H1 (cell line): ENCODE data around the gene HINT3. TPM values are rescaled to one million over a fixed set of nuclear protein-coding genes. Genes with fewer than 3 reads are reported as not detected.

Source experiments
- CTCF ChIA-PET: fragments of 300-600 bp; sonication (Branson Sonifier 250); formaldehyde crosslinking; loops from one replicate; lab custom pipeline; 2021; ENCODE audit not compliant: partially characterized antibody; lab: Charles Lee
- POLR2A ChIA-PET: fragments of 300-600 bp; sonication (Branson Sonifier 250); formaldehyde crosslinking; loops from one replicate; lab custom pipeline; 2021; ENCODE audit warnings: inconsistent platforms; ENCODE audit not compliant: partially characterized antibody; lab: Charles Lee
- DNase-seq, 2 experiments: peaks; one replicate each; pipeline versions ENCODE4 v3.0.0 to v3.0.0-alpha.2; 2010 to 2022; ENCODE audit warnings: low spot score in 2 of 2, low read depth in 1 of 2, mixed read lengths in 1 of 2
- FAIRE-seq: peaks from 2 replicates; lab custom pipeline; 2011; peaks lifted over from hg19 to GRCh38; lab: Jason Lieb, UNC
- H2AFZ ChIP-seq: 2 replicates; pipeline ENCODE4 v1.8.1; 2012; ENCODE audit warnings: low read length, inconsistent platforms
- H2AK5ac ChIP-seq: 2 replicates; pipeline ENCODE4 v1.6.1; 2013; ENCODE audit warnings: low read depth, low read length
- H2BK120ac ChIP-seq: replicated peaks from 2 replicates; pipeline ENCODE3; 2013; ENCODE audit warnings: low read depth, low read length, inconsistent platforms
- H2BK12ac ChIP-seq: 2 replicates; pipeline ENCODE4 v1.6.1; 2013; ENCODE audit warnings: low read depth, low read length
- H2BK15ac ChIP-seq: 2 replicates; pipeline ENCODE4 v1.6.1; 2013; ENCODE audit warnings: low read length
- H2BK20ac ChIP-seq: 2 replicates; pipeline ENCODE4 v1.6.1; 2013; ENCODE audit warnings: low read length
- H2BK5ac ChIP-seq: 2 replicates; pipeline ENCODE4 v1.6.1; 2013; ENCODE audit warnings: low read depth, low read length
- H3K14ac ChIP-seq: 2 replicates; pipeline ENCODE4 v1.6.1; 2013; ENCODE audit warnings: inconsistent platforms; ENCODE audit not compliant: insufficient read length
- H3K18ac ChIP-seq: 2 replicates; pipeline ENCODE4 v1.6.1; 2013; ENCODE audit warnings: low read length; ENCODE audit errors: extremely low read depth
- H3K23ac ChIP-seq: 2 replicates; pipeline ENCODE4 v1.6.1; 2013; ENCODE audit warnings: inconsistent platforms; ENCODE audit not compliant: insufficient read length
- H3K23me2 ChIP-seq: 2 replicates; pipeline ENCODE4 v1.6.1; 2013; ENCODE audit warnings: low read depth, low read length
- H3K27ac ChIP-seq: 2 replicates; pipeline ENCODE4 v1.6.1; 2011; ENCODE audit warnings: low read depth, low read length, inconsistent platforms
- H3K27me3 ChIP-seq, 4 experiments: replicated peaks in 1 of 4; 1 replicate in 1 of 4; 2 replicates in 3 of 4; pipeline versions ENCODE4 v1.6.1 to v1.8.1; 2011 to 2013; ENCODE audit warnings: low read length in 3 of 4, mild to moderate bottlenecking in 3 of 4, inconsistent platforms in 2 of 4, mixed read lengths in 2 of 4, moderate library complexity in 1 of 4; ENCODE audit not compliant: control insufficient read depth in 3 of 4, insufficient read depth in 3 of 4; ENCODE audit errors: extremely low read depth in 1 of 4
- H3K36me3 ChIP-seq, 4 experiments: 2 replicates each; pipeline versions ENCODE4 v1.6.1 to v1.8.1; 2011 to 2013; ENCODE audit warnings: mild to moderate bottlenecking in 4 of 4, low read length in 3 of 4, moderate library complexity in 2 of 4, control low read depth in 1 of 4, inconsistent platforms in 1 of 4; ENCODE audit not compliant: insufficient read depth in 4 of 4, control insufficient read depth in 2 of 4
- H3K4ac ChIP-seq: replicated peaks from 2 replicates; pipeline ENCODE3; 2013; ENCODE audit warnings: low read length, low read depth, mixed read lengths, inconsistent platforms; ENCODE audit not compliant: insufficient read length
- H3K4me1 ChIP-seq, 4 experiments: replicated peaks in 1 of 4; 1 replicate in 1 of 4; 2 replicates in 3 of 4; pipeline versions ENCODE4 v1.6.1 to v1.8.1; 2011 to 2013; ENCODE audit warnings: low read length in 3 of 4, inconsistent platforms in 2 of 4, mixed read lengths in 1 of 4; ENCODE audit not compliant: insufficient read depth in 4 of 4, control insufficient read depth in 3 of 4
- H3K4me2 ChIP-seq, 2 experiments: 2 replicates each; pipeline versions ENCODE4 v1.6.1 to v1.8.1; 2011 to 2013; ENCODE audit warnings: low read depth in 2 of 2, low read length in 2 of 2, control low read depth in 1 of 2, inconsistent platforms in 1 of 2, mild to moderate bottlenecking in 1 of 2; ENCODE audit not compliant: insufficient read depth in 1 of 2
- H3K4me3 ChIP-seq, 4 experiments: fragments of 200-600, 300-600 bp in 1 of 4; sonication (generic), shearing (Covaris generic), sonication (Bioruptor Twin) in 1 of 4; 2 replicates each; pipeline versions ENCODE4 v1.5.1 to v1.8.1; 2011 to 2016; ENCODE audit warnings: low read length in 4 of 4, low read depth in 3 of 4, control low read depth in 2 of 4, inconsistent platforms in 2 of 4, mild to moderate bottlenecking in 2 of 4, mixed read lengths in 1 of 4, moderate library complexity in 1 of 4; ENCODE audit not compliant: insufficient read depth in 2 of 4; ENCODE audit errors: extremely low read depth in 1 of 4
- H3K56ac ChIP-seq: replicated peaks from 2 replicates; pipeline ENCODE3; 2013; ENCODE audit warnings: low read depth, mild to moderate bottlenecking, mixed read lengths, low read length, inconsistent platforms; ENCODE audit not compliant: insufficient read length
- H3K79me1 ChIP-seq: 2 replicates; pipeline ENCODE4 v1.6.1; 2013; ENCODE audit warnings: low read depth, low read length, control low read depth
- H3K79me2 ChIP-seq, 2 experiments: 2 replicates each; pipeline versions ENCODE4 v1.6.1 to v1.8.1; 2012 to 2013; ENCODE audit warnings: low read length in 2 of 2, mild to moderate bottlenecking in 2 of 2, inconsistent platforms in 1 of 2; ENCODE audit not compliant: insufficient read depth in 2 of 2, control insufficient read depth in 1 of 2
- H3K9ac ChIP-seq, 4 experiments: replicated peaks in 1 of 4; 1 replicate in 1 of 4; 2 replicates in 3 of 4; pipeline versions ENCODE4 v1.6.1 to v1.8.1; 2011 to 2013; ENCODE audit warnings: low read depth in 3 of 4, low read length in 3 of 4, control low read depth in 2 of 4, mild to moderate bottlenecking in 2 of 4, moderate library complexity in 2 of 4, inconsistent platforms in 1 of 4; ENCODE audit errors: extremely low read depth in 1 of 4
- H3K9me3 ChIP-seq, 2 experiments: 2 replicates each; pipeline versions ENCODE4 v1.6.1 to v1.8.1; 2012 to 2013; ENCODE audit warnings: mild to moderate bottlenecking in 2 of 2, moderate library complexity in 2 of 2, control low read depth in 1 of 2, inconsistent platforms in 1 of 2, low read depth in 1 of 2, low read length in 1 of 2, mixed read lengths in 1 of 2; ENCODE audit not compliant: insufficient read depth in 2 of 2
- H4K20me1 ChIP-seq, 2 experiments: replicated peaks in 1 of 2; 2 replicates each; pipeline versions ENCODE3 to v1.8.1; 2011 to 2013; ENCODE audit warnings: inconsistent platforms in 2 of 2, low read length in 2 of 2, mild to moderate bottlenecking in 1 of 2; ENCODE audit not compliant: insufficient read depth in 2 of 2, control insufficient read depth in 1 of 2
- H4K5ac ChIP-seq: 2 replicates; pipeline ENCODE4 v1.6.1; 2013; ENCODE audit warnings: low read length, low read depth, mixed read lengths, inconsistent platforms; ENCODE audit not compliant: insufficient read length
- H4K8ac ChIP-seq: 2 replicates; pipeline ENCODE4 v1.8.0; 2013; ENCODE audit warnings: mild to moderate bottlenecking, moderate library complexity, low read length, inconsistent platforms; ENCODE audit not compliant: insufficient read depth; ENCODE audit errors: extremely low read depth
- H4K91ac ChIP-seq: replicated peaks from 2 replicates; pipeline ENCODE3; 2013; ENCODE audit warnings: low read length, mixed read lengths, inconsistent platforms; ENCODE audit not compliant: insufficient read length
- BRCA1 ChIP-seq: IDR thresholded peaks from 2 replicates; pipeline ENCODE4 v1.6.1; 2012; ENCODE audit warnings: low read depth, low read length, improper control_type of control experiment
- CREB1 ChIP-seq: IDR thresholded peaks from 2 replicates; pipeline ENCODE4 v1.6.1; 2012; ENCODE audit warnings: inconsistent platforms
- GTF2F1 ChIP-seq: IDR thresholded peaks from 2 replicates; pipeline ENCODE4 v1.6.1; 2012; ENCODE audit warnings: low read depth, low read length, improper control_type of control experiment, borderline replicate concordance
- HDAC6 ChIP-seq: IDR thresholded peaks from one replicate; pipeline ENCODE4 v1.7.1; 2012; ENCODE audit warnings: low read depth, mild to moderate bottlenecking, inconsistent platforms, low read length, moderate library complexity
- JUND ChIP-seq: IDR thresholded peaks from 2 replicates; pipeline ENCODE4 v1.6.1; 2011; ENCODE audit warnings: mild to moderate bottlenecking, improper control_type of control experiment, low read length
- MAFK ChIP-seq: IDR thresholded peaks from 2 replicates; pipeline ENCODE4 v1.6.1; 2012; ENCODE audit warnings: low read depth, mild to moderate bottlenecking, improper control_type of control experiment, low read length
- MAX ChIP-seq: IDR thresholded peaks from 2 replicates; pipeline ENCODE4 v1.6.1; 2012; ENCODE audit warnings: inconsistent platforms
- RFX5 ChIP-seq: IDR thresholded peaks from 2 replicates; pipeline ENCODE4 v1.6.1; 2011; ENCODE audit warnings: low read depth, low read length, improper control_type of control experiment, borderline replicate concordance
- RNF2 ChIP-seq: fragments of 200-900, 300-1000 bp; sonication (generic); IDR thresholded peaks from 2 replicates; pipeline ENCODE4 v1.7.1; 2016; ENCODE audit warnings: borderline replicate concordance, low read depth, mild to moderate bottlenecking, antibody characterized with exemption, low read length; ENCODE audit not compliant: poor library complexity, severe bottlenecking; ENCODE audit errors: missing control alignments
- SIRT6 ChIP-seq: IDR thresholded peaks from one replicate; pipeline ENCODE4 v1.7.1; 2012; ENCODE audit warnings: low read length, inconsistent platforms
- SIX5 ChIP-seq: IDR thresholded peaks from 2 replicates; pipeline ENCODE4 v1.6.1; 2011; ENCODE audit warnings: mild to moderate bottlenecking, low read depth, low read length
- SP4 ChIP-seq: IDR thresholded peaks from 2 replicates; pipeline ENCODE4 v1.6.1; 2012; ENCODE audit warnings: low read length, inconsistent platforms
- SRF ChIP-seq: IDR thresholded peaks from 2 replicates; pipeline ENCODE4 v1.6.1; 2011; ENCODE audit warnings: mild to moderate bottlenecking, low read depth, low read length, moderate library complexity
- TAF1 ChIP-seq: IDR thresholded peaks from 2 replicates; pipeline ENCODE4 v1.6.1; 2011; ENCODE audit warnings: mild to moderate bottlenecking, low read depth, low read length
- TAF7 ChIP-seq: optimal IDR thresholded peaks from 2 replicates; pipeline ENCODE3; 2011; ENCODE audit warnings: low read depth, mild to moderate bottlenecking, inconsistent platforms, low read length, moderate library complexity, borderline replicate concordance
- TCF12 ChIP-seq: IDR thresholded peaks from 2 replicates; pipeline ENCODE4 v1.6.1; 2011; ENCODE audit warnings: low read depth, mild to moderate bottlenecking, low read length
- polyA plus RNA-seq, 7 experiments: library from polyadenylated mRNA; depleted of rRNA in 3 of 7; stranded (reverse) in 5 of 7; unstranded in 2 of 7; fragments of >200 nt in 5 of 7; fragments of 200-250 nt in 2 of 7; gene quantifications; 1 replicate in 5 of 7; 2 replicates in 1 of 7; 4 replicates in 1 of 7; pipeline versions ENCODE4 v1.2.1 to v1.2.3, GENCODE V29; 2011 to 2013; ENCODE audit warnings: missing spikeins in 2 of 7, mixed read lengths in 2 of 7
- total RNA-seq: library from RNA; stranded (reverse); fragmentation: NEBNext Ultra II Directional; extraction: Animal tissue kit (Norgen Biotek cat#: 25700); gene quantifications from 2 replicates; pipeline ENCODE4 v1.2.1, GENCODE V29; 2021

Gene HINT3
- total and polyA plus RNA-seq, 2 of the 8 experiments (the other 6 are each of a cell fraction or from before 2014, with no cell fraction given): 1.2 to 7.8 TPM

- ChIA-PET POLR2A (no interaction called here), CTCF (interaction anchor here (1.2 kb wide), 1 partner anchor 9 kb away, joined by 3 read pairs; no protein-coding TSS in a partner anchor)
- Histone ChIP-seq H4K20me1 (no peaks in the 10 kb centered on the region), H2BK20ac (no peak overlapping the region), H4K91ac (no peak overlapping the region), H2AK5ac (no peak overlapping the region), H3K23me2 (peaks cover 11% of the 10 kb centered on the region), H3K4me2 (peak overlapping the region; percentile 78 to 90; a peak in 2 of 4 replicates), H4K5ac (no peak overlapping the region), H3K9me3 (no peaks in the 10 kb centered on the region), H2AFZ (no peak overlapping the region), H3K4me3 (peak overlapping the region in 2 of 4 experiments; percentile 13 to 89; a peak in 4 of 8 replicates), H2BK120ac (no peak overlapping the region), H3K27ac (no peak overlapping the region), H3K36me3 (no peaks in the 10 kb centered on the region), H3K18ac (no peak overlapping the region), H2BK12ac (no peak overlapping the region), H3K23ac (no peak overlapping the region), H4K8ac (no peak overlapping the region), H3K56ac (no peak overlapping the region), H3K4ac (no peak overlapping the region), H2BK5ac (no peak overlapping the region), H3K79me2 (peaks cover 6 to 76% of the 10 kb centered on the region in 2 experiments), H3K4me1 (peaks cover 0 to 10% (median 3%) of the 10 kb centered on the region in 4 experiments; a peak in 4 of 7 replicates), H2BK15ac (no peak overlapping the region), H3K79me1 (no peaks in the 10 kb centered on the region; the same call in 1 of the 2 replicates), H3K9ac (no peak overlapping the region; a peak in 1 of 7 replicates), H3K27me3 (no peaks in the 10 kb centered on the region), H3K14ac (no peak overlapping the region)
- DNase-seq (no peak), FAIRE-seq (no peak)
- TF ChIP-seq SIX5: no peak
- no peak for TF ChIP-seq RNF2
- no peak for TF ChIP-seq SRF
- TF ChIP-seq TAF1: no peak
- no peak for TF ChIP-seq BRCA1
- TF ChIP-seq SIRT6: no peak
- TF ChIP-seq CREB1: no peak
- no peak for TF ChIP-seq JUND
- TF ChIP-seq TAF7: no peak
- TF ChIP-seq SP4: no peak
- no peak for TF ChIP-seq MAX
- TF ChIP-seq RFX5: no peak
- no peak for TF ChIP-seq HDAC6
- TF ChIP-seq GTF2F1: no peak
- no peak for TF ChIP-seq TCF12
- no peak for TF ChIP-seq MAFK
Measured at GRCh38 chr6:125988280-125988679, 31.7 kb downstream of the HINT3 start.
